Stimulated activated CD8-positive, alpha-beta memory T cell treated with anti-CD3 and anti-CD28 coated beads, Interleukin-7, amount 100 ng/mL, for 48 hours (primary cell): ENCODE results near the gene TTC23L.
"Not testable (repeated sequence)": the region's sequence is repeated elsewhere in the genome, so short reads cannot be mapped to it uniquely, and the experiment has no call there.

Experiments used
- DNase-seq, 2 donors: peaks; one replicate each; pipeline ENCODE4 v3.0.0-alpha.2; 2020; ENCODE audit warnings: low read depth in 1 of 2; ENCODE audit errors: extremely low read depth in 1 of 2

The TTC23L gene

GRCh38 chr5:34916518-34916917 lies 77.6 kb downstream of the TTC23L start:
- DNase-seq, result no peak

GRCh38 chr5:34918025-34918424 lies 79.1 kb downstream of the TTC23L start:
- no peak for DNase-seq

- DNase-seq, result no peak
These were observed 80.1 kb downstream of the TTC23L start for GRCh38 chr5:34919077-34919476.

- DNase-seq, result not testable (repeated sequence)
These were observed 84.3 kb downstream of the TTC23L start for GRCh38 chr5:34923256-34923655.

GRCh38 chr5:34923694-34924461 lies 84.9 kb downstream of the TTC23L start:
- no peak for DNase-seq

- DNase-seq, result no peak
These were observed 85.5 kb downstream of the TTC23L start for GRCh38 chr5:34924462-34924765.

- DNase-seq, result no peak
These were observed 87.4 kb downstream of the TTC23L start for GRCh38 chr5:34926318-34926888.

GRCh38 chr5:34927785-34928184 lies 88.8 kb downstream of the TTC23L start:
- no peak for DNase-seq

GRCh38 chr5:34928267-34928666 lies 89.3 kb downstream of the TTC23L start:
- DNase-seq, result no peak

GRCh38 chr5:34929134-34929719 lies 90.3 kb downstream of the TTC23L start, which contains the start of gene DNAJC21:
DNAJC21 (plus strand) TSS chr5:34929559; CDS start chr5:34929820, 261 bp downstream.
- peak; percentile 96 for DNase-seq

- peak; percentile 62 to 71 for DNase-seq
These were observed 90.9 kb downstream of the TTC23L start for GRCh38 chr5:34929720-34930461.

- DNase-seq, result no peak
These were observed 91.5 kb downstream of the TTC23L start for GRCh38 chr5:34930462-34930844.

GRCh38 chr5:34930870-34931269 lies 91.9 kb downstream of the TTC23L start:
- DNase-seq, result no peak

- no peak for DNase-seq
These were observed 94.0 kb downstream of the TTC23L start for GRCh38 chr5:34932947-34933346.

- no peak for DNase-seq
These were observed 103.0 kb downstream of the TTC23L start for GRCh38 chr5:34941936-34942335.

- no peak for DNase-seq
These were observed 105.1 kb downstream of the TTC23L start for GRCh38 chr5:34944044-34944443.

- DNase-seq, result no peak
These were observed 105.6 kb downstream of the TTC23L start for GRCh38 chr5:34944460-34945047.
